Rectal smooth muscle tissue (tissue), 1 donor: Measurements from ENCODE around the gene SETBP1.

Experiments
- H3K27ac ChIP-seq: one replicate; pipeline ENCODE4 v1.7.0; 2013; ENCODE audit warnings: low read depth, low read length, inconsistent platforms
- H3K27me3 ChIP-seq: one replicate; pipeline ENCODE4 v1.7.0; 2013; ENCODE audit warnings: low read length; ENCODE audit not compliant: control insufficient read depth, insufficient read depth
- H3K36me3 ChIP-seq: one replicate; pipeline ENCODE4 v1.7.0; 2013; ENCODE audit warnings: low read length; ENCODE audit not compliant: control insufficient read depth, insufficient read depth
- H3K4me1 ChIP-seq: one replicate; pipeline ENCODE4 v1.7.0; 2013; ENCODE audit warnings: low read length; ENCODE audit not compliant: control insufficient read depth, insufficient read depth
- H3K4me3 ChIP-seq: one replicate; pipeline ENCODE4 v1.7.0; 2013; ENCODE audit warnings: low read length
- H3K9ac ChIP-seq: one replicate; pipeline ENCODE4 v1.7.0; 2013; ENCODE audit warnings: low read length

The SETBP1 gene

DNA sequence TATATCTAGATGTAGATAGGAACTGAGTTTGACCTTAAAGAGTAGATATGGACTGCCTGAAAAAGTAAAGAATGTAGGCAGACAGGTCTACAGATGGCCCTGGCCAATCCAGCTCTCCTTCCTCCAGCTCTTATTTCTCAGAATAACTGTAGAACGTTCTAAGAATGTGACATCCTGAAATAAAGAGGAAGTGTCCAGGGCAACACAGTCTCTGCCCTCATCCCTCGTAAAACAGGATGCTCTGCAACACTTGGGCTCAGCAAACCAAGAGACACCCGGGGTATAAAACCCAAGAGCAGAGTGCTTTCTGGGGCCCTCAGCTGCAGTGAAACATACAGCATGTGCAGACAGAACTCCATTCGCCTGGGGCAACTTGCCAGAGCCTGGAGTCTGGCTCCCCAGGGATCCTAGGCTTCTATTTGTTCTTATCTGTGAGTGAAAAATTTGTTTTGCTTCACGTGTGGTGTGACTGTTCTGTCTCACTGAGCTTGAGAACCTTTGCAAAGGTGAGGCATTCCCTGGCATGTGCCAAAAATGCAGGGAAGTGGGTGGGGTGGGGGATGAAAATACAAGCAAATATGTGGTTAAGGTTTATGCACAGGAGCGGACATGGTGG is 401.0 kb downstream of the SETBP1 start:
- H3K9ac ChIP-seq: no peak overlapping the region

DNA sequence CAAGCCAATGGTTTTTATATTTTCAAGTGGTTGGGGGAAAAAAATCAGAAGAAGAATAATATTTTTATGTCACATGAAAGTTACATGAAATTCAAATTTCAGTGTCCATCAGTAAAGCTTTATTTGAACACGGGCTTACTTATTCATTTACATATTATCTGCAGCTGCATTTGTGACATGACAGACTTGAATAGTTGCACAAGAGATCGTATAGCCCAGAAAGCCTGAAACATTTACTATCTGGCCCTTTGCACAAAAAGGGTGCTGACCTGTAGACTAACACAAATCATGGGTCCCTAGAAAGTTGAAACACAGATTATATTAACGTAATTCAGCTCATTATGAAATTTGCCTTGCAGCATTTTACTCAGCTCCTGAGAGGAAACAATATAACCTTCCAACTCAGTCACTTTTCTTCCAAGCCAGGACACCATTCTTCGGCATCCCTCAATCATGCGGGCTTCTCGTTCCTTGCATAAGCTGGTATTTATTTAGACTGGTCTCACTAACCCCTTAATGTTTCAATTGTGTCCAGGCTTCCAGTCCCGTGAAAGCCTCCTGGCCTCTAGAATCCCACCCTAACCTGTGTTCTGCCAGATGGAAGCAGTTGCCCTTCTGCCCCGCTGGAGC is 402.7 kb downstream of the SETBP1 start:
- H3K27ac ChIP-seq: no peak overlapping the region
- no peaks in the 10 kb centered on the region for H3K4me1 ChIP-seq
- H3K27me3 ChIP-seq: no peaks in the 10 kb centered on the region
- H3K36me3 ChIP-seq: no peaks in the 10 kb centered on the region
- no peak overlapping the region for H3K4me3 ChIP-seq
- H3K9ac ChIP-seq: no peak overlapping the region

More for the DNA sequence above, 401.0 kb downstream of the SETBP1 start:
- Histone ChIP-seq H3K4me1 (no peaks in the 10 kb centered on the region), H3K27ac (no peak overlapping the region), H3K4me3 (no peak overlapping the region), H3K27me3 (no peaks in the 10 kb centered on the region), H3K36me3 (no peaks in the 10 kb centered on the region)

DNA sequence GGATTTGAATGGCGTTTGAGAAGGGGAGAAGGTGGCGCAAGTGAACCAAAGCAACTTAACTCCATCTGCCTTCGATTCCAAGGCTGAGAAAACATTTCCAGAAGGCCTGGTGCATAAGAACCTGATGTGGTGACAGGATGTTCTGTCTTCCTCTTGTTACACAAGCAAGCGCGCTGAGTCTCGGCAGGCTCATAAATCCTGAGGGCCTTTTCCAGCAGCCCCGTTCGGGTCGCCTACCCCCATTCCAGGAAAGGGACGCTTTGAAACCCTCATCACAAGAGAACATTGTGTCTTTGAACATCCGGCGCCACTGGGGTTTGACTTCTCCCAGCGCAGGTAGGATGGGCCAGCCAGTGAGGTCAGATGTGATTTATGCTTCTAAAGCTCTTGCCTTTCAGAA is 403.5 kb downstream of the SETBP1 start:
- Histone ChIP-seq H3K27ac (no peak overlapping the region), H3K9ac (no peak overlapping the region), H3K27me3 (no peaks in the 10 kb centered on the region), H3K4me1 (no peaks in the 10 kb centered on the region), H3K36me3 (no peaks in the 10 kb centered on the region), H3K4me3 (no peak overlapping the region)

DNA sequence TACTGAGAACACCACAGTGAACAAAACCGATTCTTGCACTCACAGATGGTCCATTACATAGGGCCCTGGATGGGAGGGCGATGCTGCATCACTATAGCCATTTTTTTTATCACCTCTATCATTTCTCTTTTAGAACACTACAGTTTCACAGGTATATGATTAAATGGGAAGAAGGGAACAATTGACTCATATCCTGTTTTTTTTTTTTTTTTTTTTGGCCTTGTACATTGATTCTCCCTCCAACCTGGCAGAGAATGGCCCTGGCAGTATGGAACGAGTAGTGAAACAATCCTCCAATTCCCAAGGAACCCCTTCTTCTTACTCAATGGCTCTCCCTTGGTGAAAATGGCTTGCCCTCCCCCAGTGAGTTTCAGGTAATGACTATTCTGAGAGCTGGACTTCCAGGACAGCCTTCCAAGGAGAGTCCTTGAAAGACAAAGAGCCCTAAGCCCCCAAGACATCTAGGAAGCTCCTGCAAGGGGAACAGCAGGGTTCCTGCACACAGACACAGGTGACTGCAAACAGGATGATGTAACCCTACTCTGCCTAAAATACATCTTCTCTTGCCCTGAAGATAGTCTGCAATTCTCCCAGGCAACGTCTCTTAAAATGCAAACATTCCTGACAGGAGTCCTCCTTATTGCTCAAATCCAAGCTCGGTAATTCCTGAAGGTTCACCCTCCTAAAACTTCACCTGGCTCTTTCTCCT is 405.4 kb downstream of the SETBP1 start:
- Histone ChIP-seq H3K36me3 (no peaks in the 10 kb centered on the region), H3K4me1 (peaks cover 6% of the 10 kb centered on the region), H3K27me3 (no peaks in the 10 kb centered on the region), H3K9ac (no peak overlapping the region), H3K27ac (no peak overlapping the region), H3K4me3 (no peak overlapping the region)

DNA sequence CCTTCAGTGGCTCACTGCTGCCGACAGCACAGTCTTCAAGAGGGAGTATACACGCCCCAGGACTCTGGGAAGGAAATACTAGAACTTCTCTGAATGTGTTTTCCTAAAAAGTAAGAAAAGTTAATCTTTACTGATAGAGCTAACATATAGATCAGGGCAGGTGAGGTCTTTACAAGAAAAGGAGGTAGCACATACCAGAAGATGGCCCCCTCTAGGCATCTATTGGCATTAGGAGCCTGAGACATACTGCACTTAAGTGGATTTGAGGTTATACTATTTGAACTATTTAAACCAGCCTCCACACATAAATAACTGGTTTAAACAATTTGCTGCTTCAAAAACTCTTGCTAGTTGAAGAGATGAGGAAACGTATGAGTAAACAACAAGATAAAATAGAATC is 406.1 kb downstream of the SETBP1 start:
- Histone ChIP-seq H3K9ac (no peak overlapping the region), H3K27me3 (no peaks in the 10 kb centered on the region), H3K27ac (no peak overlapping the region)

DNA sequence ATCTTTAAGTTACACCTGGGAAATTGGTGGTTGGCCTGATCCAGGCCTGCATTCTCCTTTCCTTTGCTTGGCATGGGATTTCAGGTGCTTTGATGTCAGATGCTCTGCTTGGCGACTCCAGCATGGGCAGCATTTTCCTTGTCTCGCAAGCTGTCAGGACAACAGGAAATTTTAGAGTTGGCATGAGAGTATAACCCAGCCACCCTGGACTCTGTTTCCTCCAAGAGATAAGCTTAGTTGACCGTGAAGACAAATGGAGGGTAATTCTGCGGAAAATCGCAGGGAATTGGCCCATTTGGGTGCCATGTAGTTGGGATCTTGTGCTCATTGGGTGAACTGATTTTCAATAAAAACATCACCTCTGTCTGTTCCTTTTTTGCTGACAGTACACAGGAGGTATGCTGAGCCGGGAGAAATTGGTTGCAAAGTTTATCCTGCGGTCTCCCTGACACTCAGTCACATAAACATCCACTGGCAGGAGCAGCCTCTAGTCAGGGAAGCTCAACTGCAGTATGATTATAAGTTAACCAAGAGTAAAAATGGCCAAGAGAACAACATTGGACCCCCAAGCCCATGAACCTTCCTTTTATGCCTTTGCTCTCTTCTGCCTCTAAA is 409.9 kb downstream of the SETBP1 start:
- Histone ChIP-seq H3K4me3 (no peak overlapping the region), H3K27me3 (no peaks in the 10 kb centered on the region), H3K27ac (peak overlapping the region; percentile 46), H3K36me3 (no peaks in the 10 kb centered on the region), H3K9ac (no peak overlapping the region), H3K4me1 (peaks cover 6% of the 10 kb centered on the region)

More for the DNA sequence above, 406.1 kb downstream of the SETBP1 start:
- H3K4me3 ChIP-seq: no peak overlapping the region
- no peaks in the 10 kb centered on the region for H3K36me3 ChIP-seq
- H3K4me1 ChIP-seq: peaks cover 6% of the 10 kb centered on the region

DNA sequence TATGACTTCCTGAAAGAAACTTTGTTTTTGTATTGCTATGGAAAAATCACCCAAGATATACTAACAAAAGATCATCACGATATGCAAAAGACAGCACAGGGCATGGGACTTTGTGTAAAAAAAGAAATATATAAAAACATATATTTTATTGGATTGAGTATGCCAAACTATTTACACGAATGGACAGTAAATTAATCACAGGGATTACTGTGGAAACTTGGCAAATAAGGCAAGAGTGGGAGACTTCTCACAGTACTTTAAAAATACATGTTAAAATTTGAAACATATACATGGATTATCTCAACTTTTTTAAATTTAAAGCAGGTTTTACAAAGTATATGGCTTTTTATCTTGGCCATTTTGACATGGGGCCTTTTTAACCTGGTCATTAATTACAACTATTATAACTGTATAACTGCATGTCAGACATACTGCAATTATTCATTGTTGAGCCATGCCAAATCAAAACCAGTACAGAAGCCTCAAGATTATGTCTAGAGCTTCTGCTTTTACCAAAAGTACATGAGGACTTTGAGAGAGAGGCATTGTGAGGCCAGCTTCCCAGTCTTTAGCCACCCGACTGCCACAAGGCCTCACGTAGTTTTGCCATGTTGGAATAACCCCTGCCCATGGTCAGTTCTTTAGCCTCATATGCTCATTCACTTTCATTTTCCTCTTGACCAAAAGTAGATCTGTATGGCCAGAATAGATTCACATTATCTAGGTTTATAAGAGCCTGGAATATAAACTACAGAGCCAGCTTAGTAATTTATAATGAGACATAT is 419.8 kb downstream of the SETBP1 start:
- Histone ChIP-seq H3K4me3 (no peak overlapping the region), H3K4me1 (no peaks in the 10 kb centered on the region), H3K27me3 (no peaks in the 10 kb centered on the region), H3K27ac (no peak overlapping the region), H3K9ac (no peak overlapping the region), H3K36me3 (no peaks in the 10 kb centered on the region)

DNA sequence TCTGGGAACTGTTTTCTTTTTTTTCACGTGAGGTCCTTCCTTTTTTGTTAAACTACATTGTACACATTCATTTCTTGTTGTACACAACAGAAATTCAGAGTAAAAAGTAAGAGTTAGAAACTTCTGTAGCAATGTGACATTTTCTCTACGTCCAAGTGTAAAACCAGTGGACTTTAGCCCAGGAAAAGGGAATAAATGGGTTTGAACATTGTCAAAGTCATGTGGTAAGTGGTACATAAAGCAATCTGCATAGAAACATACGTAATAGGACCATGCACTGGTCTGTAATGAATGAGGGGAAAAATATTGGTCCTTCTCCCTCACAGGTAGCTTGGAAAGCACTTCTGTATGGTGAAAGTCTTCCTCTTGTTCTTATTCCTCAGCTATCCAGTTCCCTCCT is 421.4 kb downstream of the SETBP1 start:
- no peaks in the 10 kb centered on the region for H3K27me3 ChIP-seq
- H3K9ac ChIP-seq: no peak overlapping the region
- no peaks in the 10 kb centered on the region for H3K36me3 ChIP-seq
- H3K4me1 ChIP-seq: no peaks in the 10 kb centered on the region
- no peak overlapping the region for H3K27ac ChIP-seq
- H3K4me3 ChIP-seq: no peak overlapping the region

DNA sequence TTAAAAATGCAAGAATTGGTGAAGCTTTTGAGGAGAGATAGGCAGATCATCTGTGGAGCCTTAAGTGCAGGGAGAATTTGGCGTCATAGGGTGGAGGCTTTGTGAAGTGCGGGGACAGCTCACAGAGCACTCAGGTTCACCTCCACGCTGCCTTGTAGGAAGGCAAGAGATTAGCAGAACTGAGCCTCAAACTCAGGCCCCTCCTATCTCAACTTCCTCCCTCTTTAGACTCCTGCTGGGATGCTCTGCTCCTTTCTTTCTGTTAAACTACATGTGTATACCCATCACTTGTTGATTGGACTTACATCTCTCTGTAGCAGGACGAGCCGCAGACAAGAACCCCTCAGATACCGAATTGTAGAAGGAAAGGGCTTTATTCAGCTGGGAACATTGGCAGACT is 422.2 kb downstream of the SETBP1 start:
- Histone ChIP-seq H3K4me3 (no peak overlapping the region), H3K9ac (no peak overlapping the region), H3K36me3 (no peaks in the 10 kb centered on the region), H3K27me3 (no peaks in the 10 kb centered on the region), H3K4me1 (no peaks in the 10 kb centered on the region), H3K27ac (no peak overlapping the region)

DNA sequence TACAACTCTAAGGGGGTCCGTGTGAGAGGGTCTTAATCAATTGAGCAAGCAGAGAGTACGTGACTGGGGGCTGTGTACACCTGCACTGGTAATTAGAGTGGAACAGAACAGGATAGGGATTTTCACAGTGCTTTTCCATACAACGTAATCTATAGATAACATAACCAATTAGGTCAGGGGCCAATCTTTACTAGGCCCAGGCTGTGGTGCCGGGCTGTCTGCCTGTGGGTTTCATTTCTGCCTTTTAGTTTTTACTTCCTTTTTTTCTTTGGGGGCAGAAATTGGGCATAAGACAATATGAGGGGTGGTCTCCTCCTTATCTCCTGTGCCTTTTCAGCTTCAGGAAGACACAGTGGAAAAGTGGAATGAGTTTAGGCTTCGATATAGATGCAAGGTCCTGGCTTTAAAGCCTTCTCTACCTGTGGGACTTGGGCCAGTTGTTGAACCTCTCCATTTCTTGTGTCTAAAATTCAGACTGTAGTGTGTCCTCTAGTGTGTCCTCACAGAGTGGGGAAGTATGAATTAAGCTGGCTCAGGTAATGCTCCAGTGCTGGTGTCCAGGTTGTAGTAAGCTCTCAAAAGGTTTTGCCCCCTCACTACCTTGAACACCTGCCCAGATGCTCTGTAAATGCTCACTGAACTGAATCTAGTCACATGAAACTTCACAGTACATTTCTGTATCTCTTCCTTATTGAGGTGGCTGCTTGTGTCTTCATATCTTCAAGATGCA is 422.8 kb downstream of the SETBP1 start:
- Histone ChIP-seq H3K4me3 (no peak overlapping the region), H3K27me3 (no peaks in the 10 kb centered on the region), H3K4me1 (no peaks in the 10 kb centered on the region)

DNA sequence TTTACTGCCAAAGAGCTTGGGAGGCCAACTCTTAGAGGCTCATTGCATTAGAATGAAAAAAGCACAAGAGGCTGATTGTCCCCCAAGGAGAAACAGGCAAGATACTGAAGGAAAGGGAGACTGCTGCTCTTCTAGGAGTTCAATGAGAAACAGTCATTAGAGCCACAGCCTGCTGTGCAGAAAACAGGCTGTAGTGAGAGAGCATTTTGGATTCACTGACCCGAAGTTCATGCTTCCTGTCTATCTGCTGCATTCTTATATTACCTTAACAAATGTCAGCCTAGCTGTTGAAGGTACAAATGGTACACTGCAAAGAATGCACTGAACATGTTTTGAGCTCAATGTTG is 423.3 kb downstream of the SETBP1 start:
- H3K27me3 ChIP-seq: no peaks in the 10 kb centered on the region
- no peaks in the 10 kb centered on the region for H3K36me3 ChIP-seq
- H3K4me3 ChIP-seq: no peak overlapping the region
- no peak overlapping the region for H3K9ac ChIP-seq
- no peaks in the 10 kb centered on the region for H3K4me1 ChIP-seq
- H3K27ac ChIP-seq: no peak overlapping the region

More for the DNA sequence above, 422.8 kb downstream of the SETBP1 start:
- no peak overlapping the region for H3K9ac ChIP-seq
- no peaks in the 10 kb centered on the region for H3K36me3 ChIP-seq
- no peak overlapping the region for H3K27ac ChIP-seq
